ENCODE results near the gene FRRS1. TPM values are rescaled to one million over a fixed set of nuclear protein-coding genes. Genes with fewer than 3 reads are reported as not detected.
A peak's percentile ranks its signal among the peaks of the same experiment; 100 is the strongest.
"Not testable (repeated sequence)": the region's sequence is repeated elsewhere in the genome, so short reads cannot be mapped to it uniquely, and the experiment has no call there.

The FRRS1 gene
- total RNA-seq, 2 experiments from 2014 or later: 3.6 to 4.9 TPM

GRCh38 chr1:99758686-99759517, 7.5 kb downstream of the FRRS1 start:
- H3K36me3 Mint-ChIP-seq; DNase-seq; H3K27me3 Mint-ChIP-seq; H3K4me3 Mint-ChIP-seq; CTCF ChIA-PET; H3K9me3 Mint-ChIP-seq (ENCODE audit: low read depth); H3K27ac Mint-ChIP-seq; ATAC-seq: not testable (repeated sequence)
- peaks cover 15% of the 10 kb centered on the region for H3K4me1 Mint-ChIP-seq

- Mint-ChIP-seq H3K9me3 (ENCODE audit: low read depth) (no peaks in the 10 kb centered on the region), H3K4me3 (no peak overlapping the region), H3K4me1 (peaks cover 15% of the 10 kb centered on the region), H3K36me3 (peaks cover 5% of the 10 kb centered on the region), H3K27me3 (peaks cover 3% of the 10 kb centered on the region), H3K27ac (peak overlapping the region; percentile 60)
- DNase-seq (no peak), ATAC-seq (peak; percentile 23)
- CTCF ChIA-PET: no interaction called here
Measured at GRCh38 chr1:99758073-99758511, 8.3 kb downstream of the FRRS1 start.

- Mint-ChIP-seq H3K4me1 (peaks cover 22% of the 10 kb centered on the region), H3K36me3 (peaks cover 10% of the 10 kb centered on the region), H3K9me3 (ENCODE audit: low read depth) (no peaks in the 10 kb centered on the region), H3K27me3 (no peaks in the 10 kb centered on the region), H3K4me3 (no peak overlapping the region), H3K27ac (no peak overlapping the region)
- DNase-seq (no peak), ATAC-seq (no peak)
- CTCF ChIA-PET: no interaction called here
Measured at GRCh38 chr1:99756598-99756997, 9.8 kb downstream of the FRRS1 start.

- CTCF ChIA-PET: interaction anchor here (1.5 kb wide), 1 partner anchor 10 kb away, joined by 4 read pairs; no protein-coding TSS in a partner anchor
- no peaks in the 10 kb centered on the region for H3K9me3 Mint-ChIP-seq (ENCODE audit: low read depth)
- peaks cover 10% of the 10 kb centered on the region for H3K36me3 Mint-ChIP-seq
Measured at GRCh38 chr1:99755664-99756063, 10.8 kb downstream of the FRRS1 start.

GRCh38 chr1:99754697-99755096, 11.7 kb downstream of the FRRS1 start:
- H3K27me3 Mint-ChIP-seq: no peaks in the 10 kb centered on the region
- H3K36me3 Mint-ChIP-seq: peaks cover 10% of the 10 kb centered on the region
- ATAC-seq (no peak), DNase-seq (no peak)
- no peak overlapping the region for H3K27ac Mint-ChIP-seq
- H3K9me3 Mint-ChIP-seq (ENCODE audit: low read depth): no peaks in the 10 kb centered on the region
- no peak overlapping the region for H3K4me3 Mint-ChIP-seq
- peaks cover 36% of the 10 kb centered on the region for H3K4me1 Mint-ChIP-seq
- CTCF ChIA-PET: interaction anchor here (1.5 kb wide), 1 partner anchor 11 kb away, joined by 4 read pairs; no protein-coding TSS in a partner anchor

More at GRCh38 chr1:99755664-99756063, 10.8 kb downstream of the FRRS1 start:
- Mint-ChIP-seq H3K4me1 (peaks cover 29% of the 10 kb centered on the region), H3K4me3 (no peak overlapping the region), H3K27me3 (no peaks in the 10 kb centered on the region), H3K27ac (no peak overlapping the region)
- DNase-seq: no peak
- no peak for ATAC-seq

- Mint-ChIP-seq H3K4me1 (peaks cover 35% of the 10 kb centered on the region), H3K36me3 (peaks cover 8% of the 10 kb centered on the region), H3K4me3 (no peak overlapping the region), H3K27me3 (no peaks in the 10 kb centered on the region), H3K27ac (no peak overlapping the region), H3K9me3 (ENCODE audit: low read depth) (no peaks in the 10 kb centered on the region)
- CTCF ChIA-PET: interaction anchor here (1.5 kb wide), 1 partner anchor 11 kb away, joined by 4 read pairs; no protein-coding TSS in a partner anchor
- DNase-seq (no peak), ATAC-seq (no peak)
Measured at GRCh38 chr1:99754055-99754626, 12.3 kb downstream of the FRRS1 start.

GRCh38 chr1:99751877-99752504, 14.4 kb downstream of the FRRS1 start:
- no peak overlapping the region for H3K27ac Mint-ChIP-seq

GRCh38 chr1:99749504-99750347, 16.7 kb downstream of the FRRS1 start:
- no peak for DNase-seq
- CTCF ChIA-PET: no interaction called here
- H3K4me1 Mint-ChIP-seq: peaks cover 21% of the 10 kb centered on the region
- H3K4me3 Mint-ChIP-seq: no peak overlapping the region
- no peaks in the 10 kb centered on the region for H3K27me3 Mint-ChIP-seq
- no peak for ATAC-seq
- no peaks in the 10 kb centered on the region for H3K9me3 Mint-ChIP-seq (ENCODE audit: low read depth)
- peaks cover 5% of the 10 kb centered on the region for H3K36me3 Mint-ChIP-seq
- no peak overlapping the region for H3K27ac Mint-ChIP-seq

More at GRCh38 chr1:99751877-99752504, 14.4 kb downstream of the FRRS1 start:
- Mint-ChIP-seq H3K27me3 (no peaks in the 10 kb centered on the region), H3K36me3 (peaks cover 5% of the 10 kb centered on the region), H3K4me1 (peaks cover 21% of the 10 kb centered on the region), H3K9me3 (ENCODE audit: low read depth) (no peaks in the 10 kb centered on the region), H3K4me3 (no peak overlapping the region)
- DNase-seq (peak; percentile 46), ATAC-seq (peak; percentile 69)
- CTCF ChIA-PET: no interaction called here

GRCh38 chr1:99748419-99748818, 18.0 kb downstream of the FRRS1 start:
- ATAC-seq: no peak
- no peak for DNase-seq
- Mint-ChIP-seq H3K4me3 (no peak overlapping the region), H3K27me3 (no peaks in the 10 kb centered on the region), H3K9me3 (ENCODE audit: low read depth) (no peaks in the 10 kb centered on the region), H3K4me1 (peaks cover 21% of the 10 kb centered on the region), H3K36me3 (peaks cover 5% of the 10 kb centered on the region), H3K27ac (no peak overlapping the region)
- CTCF ChIA-PET: no interaction called here

- no peak overlapping the region for H3K4me3 Mint-ChIP-seq
Measured at GRCh38 chr1:99745684-99746083, 20.8 kb downstream of the FRRS1 start.

GRCh38 chr1:99745061-99745460, 21.4 kb downstream of the FRRS1 start:
- DNase-seq (no peak), ATAC-seq (no peak)
- no peak overlapping the region for H3K4me3 Mint-ChIP-seq
- no peaks in the 10 kb centered on the region for H3K9me3 Mint-ChIP-seq (ENCODE audit: low read depth)
- H3K27me3 Mint-ChIP-seq: no peaks in the 10 kb centered on the region
- CTCF ChIA-PET: no interaction called here
- H3K27ac Mint-ChIP-seq: no peak overlapping the region
- peaks cover 1% of the 10 kb centered on the region for H3K4me1 Mint-ChIP-seq
- peaks cover 8% of the 10 kb centered on the region for H3K36me3 Mint-ChIP-seq

More at GRCh38 chr1:99745684-99746083, 20.8 kb downstream of the FRRS1 start:
- Mint-ChIP-seq H3K4me1 (peaks cover 6% of the 10 kb centered on the region), H3K27me3 (no peaks in the 10 kb centered on the region), H3K9me3 (ENCODE audit: low read depth) (no peaks in the 10 kb centered on the region), H3K36me3 (peaks cover 7% of the 10 kb centered on the region), H3K27ac (no peak overlapping the region)
- CTCF ChIA-PET: no interaction called here
- no peak for DNase-seq
- no peak for ATAC-seq

GRCh38 chr1:99740141-99740540, 26.3 kb downstream of the FRRS1 start:
- ATAC-seq: no peak
- Mint-ChIP-seq H3K36me3 (peaks cover 8% of the 10 kb centered on the region), H3K27me3 (no peaks in the 10 kb centered on the region), H3K9me3 (ENCODE audit: low read depth) (no peaks in the 10 kb centered on the region), H3K4me1 (no peaks in the 10 kb centered on the region), H3K4me3 (no peak overlapping the region), H3K27ac (no peak overlapping the region)
- no peak for DNase-seq
- CTCF ChIA-PET: no interaction called here

- no peaks in the 10 kb centered on the region for H3K4me1 Mint-ChIP-seq
Measured at GRCh38 chr1:99738858-99739465, 27.5 kb downstream of the FRRS1 start.

More at GRCh38 chr1:99738858-99739465, 27.5 kb downstream of the FRRS1 start:
- ATAC-seq (no peak), DNase-seq (no peak)
- peaks cover 8% of the 10 kb centered on the region for H3K36me3 Mint-ChIP-seq
- H3K27ac Mint-ChIP-seq: no peak overlapping the region
- no peaks in the 10 kb centered on the region for H3K27me3 Mint-ChIP-seq
- CTCF ChIA-PET: no interaction called here
- no peak overlapping the region for H3K4me3 Mint-ChIP-seq
- no peaks in the 10 kb centered on the region for H3K9me3 Mint-ChIP-seq (ENCODE audit: low read depth)

All from activated CD8-positive, alpha-beta memory T cell treated with anti-CD3 and anti-CD28 coated beads, Interleukin-2, amount 10 ng/mL, durations not matched to agents 7 days and 5 days (primary cell).